HG02678 (cell line): ENCODE results near the gene YWHAE.
"Not testable (repeated sequence)": the region's sequence is repeated elsewhere in the genome, so short reads cannot be mapped to it uniquely, and the experiment has no call there.

ENCODE experiments used
- ATAC-seq: cut with Tn5 transposase; IDR thresholded peaks from one replicate; pipeline ENCODE4 v1.9.1; 2021; ENCODE audit warnings: mild to moderate bottlenecking, moderate library complexity; ENCODE audit not compliant: unreplicated experiment

Gene YWHAE

GRCh38 chr17:1340371-1340770 lies 59.7 kb downstream of the YWHAE start:
- ATAC-seq: no peak

GRCh38 chr17:1331708-1332107 lies 68.3 kb downstream of the YWHAE start:
- ATAC-seq: no peak

GRCh38 chr17:1329745-1330343 lies 70.2 kb downstream of the YWHAE start:
- ATAC-seq: no peak

DNA sequence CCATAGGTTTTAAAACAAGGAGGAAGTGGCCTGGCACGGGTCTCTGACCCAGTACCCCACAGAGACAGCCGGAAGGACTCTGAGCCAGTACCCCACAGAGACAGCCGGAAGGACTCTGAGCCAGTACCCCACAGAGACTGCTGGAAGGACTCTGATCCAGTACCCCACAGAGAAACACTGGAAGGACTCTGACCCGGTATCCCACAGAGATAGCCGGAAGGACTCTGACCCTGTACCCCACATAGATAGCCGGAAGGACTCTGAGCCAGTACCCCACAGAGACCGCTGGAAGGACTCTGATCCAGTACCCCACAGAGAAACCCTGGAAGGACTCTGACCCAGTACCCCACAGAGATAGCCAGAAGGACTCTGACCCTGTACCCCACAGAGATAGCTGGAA lies 71.6 kb downstream of the YWHAE start:
- ATAC-seq: no peak

DNA sequence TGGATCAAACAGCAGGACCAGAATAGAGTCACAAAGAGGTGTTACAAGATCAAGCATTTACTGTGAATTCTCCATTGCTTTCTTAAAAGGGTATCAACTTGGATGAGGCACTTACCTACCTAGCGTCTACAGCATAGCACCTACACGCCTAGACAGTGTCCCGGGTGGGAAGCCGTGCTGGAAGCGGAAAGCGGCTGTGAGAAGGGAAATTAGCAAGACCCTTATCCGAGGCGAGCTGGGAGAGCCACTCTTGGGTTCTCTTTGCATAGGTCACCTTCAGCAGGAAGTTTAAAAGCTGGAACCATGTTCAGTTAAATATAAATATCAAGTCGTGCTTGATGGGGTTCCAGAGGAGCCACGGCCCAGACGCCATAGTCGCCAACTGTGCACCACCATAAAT lies 74.3 kb downstream of the YWHAE start:
- no peak for ATAC-seq

DNA sequence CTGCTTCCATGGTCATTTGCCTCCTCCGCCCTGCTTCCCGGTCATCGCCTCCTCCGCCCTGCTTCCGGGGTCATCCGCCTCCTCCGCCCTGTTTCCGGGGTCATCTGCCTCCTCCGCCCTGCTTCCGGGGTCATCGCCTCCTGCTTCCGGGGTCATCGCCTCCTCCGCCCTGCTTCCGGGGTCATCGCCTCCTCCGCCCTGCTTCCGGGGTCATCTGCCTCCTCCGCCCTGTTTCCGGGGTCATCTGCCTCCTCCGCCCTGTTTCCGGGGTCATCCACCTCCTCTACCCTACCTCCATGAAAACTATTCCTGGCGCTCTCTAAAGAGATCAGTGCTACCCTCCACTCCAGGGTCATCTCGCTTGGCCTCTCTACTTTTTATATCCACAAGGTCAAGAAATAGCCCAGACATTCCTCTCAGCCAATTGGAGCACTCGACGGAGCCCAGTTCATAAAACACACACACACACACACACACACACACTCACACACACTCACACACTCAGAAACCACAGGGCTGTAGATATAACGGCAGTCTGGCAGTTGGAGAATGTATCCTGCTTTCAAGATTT lies 75.7 kb downstream of the YWHAE start:
- no peak for ATAC-seq

DNA sequence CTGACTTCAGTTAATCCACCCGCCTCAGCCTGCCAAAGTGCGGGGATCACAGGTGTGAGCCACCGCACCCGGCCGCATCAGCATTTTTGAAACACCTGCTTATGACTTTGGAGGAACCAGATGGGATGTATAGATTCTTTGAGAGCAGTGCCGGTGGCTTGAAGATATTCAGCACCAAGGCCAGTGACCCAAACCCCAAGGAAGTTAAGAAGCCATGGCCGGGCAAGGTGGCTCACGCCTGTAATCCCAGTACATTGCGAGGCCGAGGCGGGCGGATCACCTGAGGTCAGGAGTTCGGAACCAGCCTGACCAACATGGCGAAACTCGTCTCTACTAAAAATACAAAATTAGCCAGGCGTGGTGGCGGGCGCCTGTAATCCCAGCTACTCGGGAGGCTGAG lies 76.7 kb downstream of the YWHAE start:
- no peak for ATAC-seq

DNA sequence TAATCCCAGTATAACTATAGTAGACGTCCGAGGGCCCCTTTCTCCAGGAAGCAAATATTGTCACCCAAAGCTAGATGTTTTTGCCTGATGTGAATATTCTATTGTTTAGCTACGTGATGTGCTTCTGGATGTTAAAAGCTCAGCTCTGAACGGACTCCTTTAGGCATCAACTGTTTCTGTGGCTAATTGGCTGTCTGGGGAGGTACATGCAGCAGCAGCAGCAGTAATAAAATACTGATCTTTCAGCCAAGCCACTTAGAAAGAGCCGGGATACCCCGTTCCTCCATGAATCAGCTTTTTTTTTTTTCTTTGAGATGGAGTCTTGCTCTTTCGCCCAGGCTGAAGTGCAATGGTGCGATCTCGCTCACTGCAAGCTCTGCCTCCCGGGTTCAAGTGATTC lies 77.5 kb downstream of the YWHAE start:
- no peak for ATAC-seq

GRCh38 chr17:1322014-1322428 lies 78.0 kb downstream of the YWHAE start:
- no peak for ATAC-seq

- ATAC-seq: no peak
Observed at GRCh38 chr17:1315891-1316403, 84.1 kb downstream of the YWHAE start.

DNA sequence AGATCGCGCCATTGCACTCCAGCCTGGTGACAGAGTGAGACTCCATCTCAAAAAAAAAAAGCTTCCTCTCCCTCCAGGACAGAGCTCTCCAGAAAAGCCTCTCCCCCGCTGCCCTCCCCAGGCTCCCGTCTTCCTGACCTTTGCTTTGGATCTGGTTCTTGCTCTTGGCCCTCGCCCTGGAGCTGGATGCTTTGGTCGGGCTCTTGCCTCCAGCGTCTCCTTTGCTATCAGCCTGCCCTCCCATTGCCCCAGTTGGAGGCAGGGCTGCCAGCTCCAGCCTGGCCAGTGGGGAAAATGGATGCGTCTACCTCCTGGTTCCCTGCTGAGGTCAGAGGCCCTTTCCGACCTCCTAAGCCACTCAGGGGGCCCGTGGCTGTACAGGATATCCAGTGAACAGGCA lies 84.6 kb downstream of the YWHAE start:
- ATAC-seq: no peak

DNA sequence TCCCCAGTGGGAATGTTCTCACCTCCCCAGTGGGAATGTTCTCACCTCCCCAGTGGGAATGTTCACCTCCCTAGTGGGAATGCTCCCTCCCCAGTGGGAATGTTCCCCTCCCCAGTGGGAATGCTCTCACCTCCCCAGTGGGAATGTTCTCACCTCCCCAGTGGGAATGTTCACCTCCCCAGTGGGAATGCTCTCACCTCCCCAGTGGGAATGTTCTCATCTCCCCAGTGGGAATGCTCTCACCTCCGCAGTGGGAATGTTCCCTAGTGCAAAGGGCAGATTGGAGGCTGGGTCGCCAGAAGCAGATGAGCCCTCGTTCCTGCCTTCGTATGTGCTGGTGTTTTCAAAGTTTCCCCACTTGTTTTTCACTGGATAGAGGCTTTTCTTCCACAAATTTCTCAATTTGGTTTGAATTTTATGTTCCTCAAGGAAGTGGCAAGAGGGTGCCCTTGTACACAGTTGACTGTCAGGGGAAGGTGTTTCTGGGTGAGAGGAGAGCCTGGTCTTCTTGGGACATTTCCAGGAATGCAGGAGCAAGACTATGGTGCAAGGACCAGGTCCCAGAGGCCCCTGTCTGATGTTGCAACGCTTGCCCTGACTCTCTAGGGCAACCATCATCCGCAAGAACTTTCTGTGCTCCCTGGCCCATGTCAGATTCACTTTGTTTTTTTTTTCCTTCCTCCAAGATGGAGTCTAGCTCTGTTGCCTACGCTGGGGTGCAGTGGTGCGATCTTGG lies 86.6 kb downstream of the YWHAE start:
- no peak for ATAC-seq

- no peak for ATAC-seq
Observed at GRCh38 chr17:1312261-1312870, 87.7 kb downstream of the YWHAE start.

GRCh38 chr17:1307829-1308228 lies 92.2 kb downstream of the YWHAE start:
- not testable (repeated sequence) for ATAC-seq

DNA sequence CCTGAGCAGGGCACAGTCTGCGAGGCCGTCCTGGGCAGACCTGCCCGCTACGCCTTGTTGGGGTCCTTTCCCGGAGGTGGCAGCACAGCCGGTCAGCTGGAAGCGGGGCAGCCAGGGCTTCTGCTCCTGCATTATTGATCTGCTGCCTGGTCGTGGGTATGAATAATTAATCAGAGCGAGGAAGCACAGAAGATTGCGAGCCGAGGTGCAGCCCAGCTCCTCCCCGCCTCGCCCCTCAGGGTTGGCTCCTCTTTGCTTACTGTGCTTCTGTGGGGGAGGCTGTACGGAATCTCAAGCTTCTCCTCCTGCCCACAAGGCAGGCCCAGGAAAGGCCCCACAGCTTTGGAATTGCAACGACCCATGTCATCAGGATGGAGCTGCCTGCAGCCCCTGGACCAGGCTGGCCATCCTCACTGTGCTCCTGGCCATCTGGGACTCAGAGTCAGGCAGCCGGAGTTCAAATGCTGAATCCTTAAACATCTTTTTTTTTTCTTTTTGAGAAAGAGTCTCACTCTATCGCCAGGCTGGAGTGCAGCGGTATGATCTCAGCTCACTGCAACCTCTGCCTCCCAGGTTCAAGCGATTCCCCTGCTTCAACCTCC lies 95.0 kb downstream of the YWHAE start:
- ATAC-seq: no peak

DNA sequence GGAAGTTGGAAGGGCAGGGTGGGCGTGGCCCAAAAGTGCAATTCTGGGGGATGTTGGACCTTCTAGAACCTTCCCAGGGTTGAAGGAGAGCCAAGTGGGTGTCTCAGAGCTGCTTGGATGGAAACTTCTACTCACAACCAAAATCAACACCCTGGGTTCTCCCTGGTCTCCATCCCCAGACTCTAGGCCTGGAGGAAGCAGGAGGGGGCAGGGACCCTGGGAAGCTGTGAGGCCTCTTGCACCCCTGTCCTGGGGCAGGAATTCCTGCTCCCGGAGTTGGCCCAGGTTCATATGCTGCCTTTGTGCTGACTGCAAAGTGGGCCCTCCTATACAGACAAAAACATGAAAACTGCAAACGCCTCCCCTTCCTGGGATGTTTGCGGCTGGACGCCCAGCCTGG lies 95.5 kb downstream of the YWHAE start:
- ATAC-seq: no peak

DNA sequence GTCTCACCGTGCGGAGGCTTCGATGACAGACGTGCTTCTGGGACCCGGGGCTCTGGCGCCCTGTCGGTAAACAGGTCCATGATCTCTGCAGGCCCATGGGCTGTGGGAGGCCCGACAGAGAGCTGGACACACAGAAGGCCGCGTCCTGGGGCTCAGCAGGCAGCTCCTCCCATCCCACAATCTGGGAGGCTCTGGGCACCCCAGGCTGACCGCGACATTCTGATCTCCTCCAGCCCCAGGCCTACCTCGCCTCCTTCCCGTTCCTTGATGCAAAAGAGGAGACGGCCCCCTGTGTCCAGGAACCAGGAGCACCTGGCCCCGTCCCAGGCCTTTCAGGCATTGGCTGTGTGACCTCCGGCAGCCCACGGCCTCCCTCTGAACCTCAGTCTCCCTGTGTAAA lies 97.3 kb downstream of the YWHAE start:
- ATAC-seq: no peak

- ATAC-seq: no peak
Observed at GRCh38 chr17:1301546-1301945, 98.5 kb downstream of the YWHAE start.

- no peak for ATAC-seq
Observed at GRCh38 chr17:1300371-1300905, 99.6 kb downstream of the YWHAE start.

DNA sequence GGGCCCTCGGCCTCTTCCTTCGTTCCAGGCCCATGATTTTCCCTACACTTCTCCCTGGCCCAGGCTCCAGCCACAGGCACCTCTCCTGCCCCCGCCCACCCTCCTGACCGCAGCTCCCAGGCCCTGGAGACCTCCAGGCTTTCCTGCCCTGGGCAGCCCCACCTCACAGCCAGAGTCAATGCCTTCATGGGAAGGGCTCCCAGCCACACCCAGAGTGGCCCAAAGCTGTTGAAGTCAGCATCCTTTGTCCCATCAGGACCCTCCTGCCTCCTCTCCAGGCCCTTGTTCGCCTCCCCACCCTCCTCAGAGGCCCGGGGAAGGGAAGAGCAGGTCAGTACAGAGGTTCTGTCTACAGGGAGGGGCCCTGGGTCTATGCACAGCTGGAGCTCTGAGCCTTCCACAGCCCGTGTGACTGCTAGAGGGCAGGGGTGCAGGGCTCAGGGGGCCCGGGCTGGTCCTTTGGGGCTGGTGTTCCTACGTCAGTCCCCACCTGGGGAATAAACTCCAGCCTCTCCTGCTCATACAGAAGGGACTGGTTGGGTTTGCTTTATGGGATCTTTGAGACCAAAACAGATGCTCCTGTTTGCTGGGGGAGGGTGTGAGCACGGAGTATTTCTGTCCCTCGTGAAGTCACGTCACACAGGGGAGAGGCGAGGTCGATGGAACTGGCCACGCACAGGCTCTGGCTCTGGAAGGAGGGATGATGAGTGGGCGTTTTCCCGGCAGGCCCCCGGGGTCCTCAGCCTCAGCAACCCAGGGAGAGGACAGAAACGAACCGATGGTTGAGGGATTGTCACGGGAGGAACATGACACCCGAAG lies 100.3 kb downstream of the YWHAE start:
- ATAC-seq: no peak
